GM12878 (cell line): Measurements from ENCODE around the gene SPTY2D1. TPM values are rescaled to one million over a fixed set of nuclear protein-coding genes. Genes with fewer than 3 reads are reported as not detected.

Source experiments
- ATAC-seq: fragments of 200-7000 bp; cut with Tn5 transposase; 3 replicates; pipeline ENCODE4 v1.9.1; 2020; ENCODE audit warnings: mild to moderate bottlenecking, moderate library complexity
- BruUV-seq: library from RNA; stranded (reverse); fragments of 400-500 nt; replicated peaks from 2 replicates; lab custom pipeline; 2021; lab: Mats Ljungman, UMichigan
- CTCF ChIA-PET: fragments of 300-600 bp; sonication (Branson Sonifier 250); formaldehyde crosslinking; extraction: SDS; loops from one replicate; lab custom pipeline; 2021; ENCODE audit warnings: inconsistent platforms; lab: Yijun Ruan, JAX
- POLR2A ChIA-PET: fragments of 350-600 bp; formaldehyde crosslinking; extraction: SDS; loops from one replicate; lab custom pipeline; 2021; ENCODE audit warnings: inconsistent platforms; lab: Charles Lee
- RAD21 ChIA-PET: fragments of 300-600 bp; sonication (Branson Sonifier 250); formaldehyde crosslinking; loops from one replicate; lab custom pipeline; 2023; ENCODE audit warnings: antibody characterized with exemption; ENCODE audit not compliant: unreplicated experiment; lab: Charles Lee
- SMC1A ChIA-PET: fragments of 300-600 bp; sonication (Branson Sonifier 250); formaldehyde crosslinking; loops from one replicate; lab custom pipeline; 2023; ENCODE audit not compliant: unreplicated experiment, uncharacterized antibody; lab: Charles Lee
- DNase-seq: peaks from one replicate; pipeline ENCODE4 v3.0.0-alpha.2; 2011; ENCODE audit warnings: low read depth, low spot score
- FAIRE-seq: peaks from 3 replicates; lab custom pipeline; 2011; peaks lifted over from hg19 to GRCh38; lab: Jason Lieb, UNC
- H2AFZ ChIP-seq: 2 replicates; pipeline ENCODE4 v1.6.0; 2011; ENCODE audit warnings: low read depth, low read length, control low read depth; ENCODE audit not compliant: control insufficient read depth
- H3K27ac ChIP-seq: 2 replicates; pipeline ENCODE4 v1.5.1; 2011; ENCODE audit warnings: control low read depth; ENCODE audit not compliant: control insufficient read depth, insufficient read depth
- H3K27me3 ChIP-seq, 2 experiments: replicated peaks in 1 of 2; 2 replicates each; pipeline versions ENCODE4 v1.6.0 to v1.6.1; 2011; ENCODE audit warnings: low read length in 1 of 2; ENCODE audit not compliant: control insufficient read depth in 2 of 2, insufficient read depth in 2 of 2
- H3K36me3 ChIP-seq, 2 experiments: 2 replicates each; pipeline ENCODE4 v1.5.1; 2011; ENCODE audit warnings: low read length in 1 of 2; ENCODE audit not compliant: control insufficient read depth in 2 of 2, insufficient read depth in 2 of 2
- H3K4me1 ChIP-seq: 2 replicates; pipeline ENCODE4 v1.6.1; 2011; ENCODE audit warnings: mild to moderate bottlenecking, low read length, moderate library complexity, mixed read lengths; ENCODE audit not compliant: control insufficient read depth, insufficient read depth
- H3K4me2 ChIP-seq: 2 replicates; pipeline ENCODE4 v1.6.0; 2011; ENCODE audit warnings: control low read depth; ENCODE audit not compliant: control insufficient read depth, insufficient read depth
- H3K4me3 ChIP-seq: fragments of 200-600 bp; sonication (generic); 2 replicates; pipeline ENCODE4 v1.5.1; 2016
- H3K79me2 ChIP-seq: 2 replicates; pipeline ENCODE4 v1.6.0; 2011; ENCODE audit warnings: low read length; ENCODE audit not compliant: control insufficient read depth, insufficient read depth
- H3K9ac ChIP-seq: 2 replicates; pipeline ENCODE4 v1.8.0; 2011; ENCODE audit warnings: low read length, control low read depth, mixed read lengths; ENCODE audit not compliant: control insufficient read depth, insufficient read depth
- H3K9me3 ChIP-seq: replicated peaks from 3 replicates; pipeline ENCODE4 v1.5.1; 2011; ENCODE audit warnings: mild to moderate bottlenecking, low read length; ENCODE audit not compliant: control insufficient read depth, insufficient read depth
- H4K20me1 ChIP-seq: 2 replicates; pipeline ENCODE4 v1.6.0; 2011; ENCODE audit not compliant: control insufficient read depth, insufficient read depth
- MEF2B ChIP-seq: fragments of 450-650 bp; IDR thresholded peaks from 2 replicates; pipeline ENCODE4 v1.6.1; 2018; ENCODE audit warnings: mild to moderate bottlenecking, moderate library complexity; ENCODE audit not compliant: partially characterized antibody, poor library complexity, severe bottlenecking
- MXI1 ChIP-seq: fragments of 150-350 bp; IDR thresholded peaks from 2 replicates; pipeline ENCODE4 v1.6.1; 2011; ENCODE audit warnings: low read depth, mild to moderate bottlenecking, inconsistent platforms, low read length, improper control_type of control experiment
- NR2C2 ChIP-seq: IDR thresholded peaks from 2 replicates; pipeline ENCODE4 v1.6.1; 2011; ENCODE audit warnings: borderline replicate concordance, low read depth; ENCODE audit not compliant: control insufficient read depth, insufficient read length
- PBX3 ChIP-seq: IDR thresholded peaks from 2 replicates; pipeline ENCODE4 v1.6.1; 2011; ENCODE audit warnings: mild to moderate bottlenecking, low read depth, low read length, moderate library complexity; ENCODE audit not compliant: insufficient replicate concordance
- POU2F2 ChIP-seq: IDR thresholded peaks from 3 replicates; pipeline ENCODE4 v1.6.1; 2011; ENCODE audit warnings: low read depth, mild to moderate bottlenecking, low read length, borderline replicate concordance
- SIN3A ChIP-seq: IDR thresholded peaks from 2 replicates; pipeline ENCODE4 v1.6.1; 2012; ENCODE audit warnings: low read depth, low read length, improper control_type of control experiment
- TCF7 ChIP-seq: IDR thresholded peaks from 2 replicates; pipeline ENCODE4 v1.6.1; 2014; ENCODE audit warnings: antibody characterized with exemption, borderline replicate concordance
- ZNF217 ChIP-seq: fragments of 450-650 bp; IDR thresholded peaks from 2 replicates; pipeline ENCODE4 v1.6.1; 2017; ENCODE audit warnings: antibody characterized with exemption, mild to moderate bottlenecking
- ZNF274 ChIP-seq: IDR thresholded peaks from one replicate; pipeline ENCODE4 v1.8.0; 2011; ENCODE audit not compliant: insufficient read length, insufficient read depth
- ZNF384 ChIP-seq: IDR thresholded peaks from 2 replicates; pipeline ENCODE4 v1.6.1; 2012; ENCODE audit warnings: low read depth, mild to moderate bottlenecking, low read length, improper control_type of control experiment, borderline replicate concordance
- WGBS: methylation state at CpG from one replicate; pipeline ENCODE4 v1.1.6; 2016; ENCODE audit warnings: low lambda C conversion rate; ENCODE audit not compliant: insufficient replicate concordance, insufficient coverage; ENCODE audit errors: missing lambda C conversion rate; 5-methylcytosine and 5-hydroxymethylcytosine counted together
- in situ Hi-C: fragments of 300-500 bp; cut with MboI; formaldehyde crosslinking; loops from 9 replicates; pipeline ENCODE4 v1.14.3; 2018; ENCODE audit warnings: mixed read lengths
- intact Hi-C: fragments of 100-400 bp; cut with micrococcal nuclease; formaldehyde crosslinking; loops from one replicate; pipeline ENCODE4 v1.14.2; 2022; ENCODE audit not compliant: unreplicated experiment
- polyA plus RNA-seq, 11 experiments: library from polyadenylated mRNA; depleted of rRNA in 4 of 11; unstranded in 6 of 11; stranded (reverse) in 5 of 11; fragments of >200 nt; fragmentation: Nextera tagmentation in 4 of 11; fragmentation: Illumina TruSeq in 1 of 11; extraction: Ambion mirVana in 4 of 11; extraction: Trizol in 1 of 11; gene quantifications; 1 replicate in 1 of 11; 2 replicates in 10 of 11; pipeline versions ENCODE4 v1.2.1 to v1.2.3, GENCODE V29; 2011 to 2016; ENCODE audit warnings: inconsistent platforms in 2 of 11, missing spikeins in 2 of 11, low read depth in 1 of 11
- total RNA-seq, 4 experiments: library from RNA; depleted of rRNA in 3 of 4; stranded (reverse); fragments of >200 nt in 3 of 4; fragmentation: Illumina TruSeq in 1 of 4; extraction: Trizol in 1 of 4; gene quantifications; 2 replicates each; pipeline versions ENCODE4 v1.2.1 to v1.2.3, GENCODE V29; 2013 to 2021
- TF ChIP-seq, protein P1 (sequence below): fragments of 450-650 bp; IDR thresholded peaks from 2 replicates; pipeline ENCODE4 v1.6.1; 2017; ENCODE audit warnings: borderline replicate concordance
- TF ChIP-seq, protein P2 (sequence below): fragments of 450-650 bp; IDR thresholded peaks from 2 replicates; pipeline ENCODE4 v1.6.1; 2017; ENCODE audit warnings: mild to moderate bottlenecking, low read depth, inconsistent platforms; ENCODE audit not compliant: poor library complexity, severe bottlenecking

SPTY2D1 gene
- total and polyA plus RNA-seq, 10 of the 15 experiments (the other 5 are each of a cell fraction or from before 2014, with no cell fraction given) = 4.6 to 31.1 (median 15.5) TPM

GRCh38 chr11:18575361-18575760 is 58.8 kb downstream of the SPTY2D1 start:
- SMC1A ChIA-PET = interaction anchor here (1.0 to 2.3 kb wide), 3 partner anchors 13 to 156 kb away, joined by 3 to 5 read pairs (median 4); no protein-coding TSS in a partner anchor

More at GRCh38 chr11:18575361-18575760, 58.8 kb downstream of the SPTY2D1 start:
- H4K20me1 ChIP-seq = no peaks in the 10 kb centered on the region
- no peak for DNase-seq
- no peak for ATAC-seq
- no peak overlapping the region for H3K4me3 ChIP-seq
- no peak overlapping the region for H3K4me2 ChIP-seq
- H3K27ac ChIP-seq = no peak overlapping the region
- ChIA-PET RAD21 (no interaction called here), POLR2A (no interaction called here), CTCF (interaction anchor here (1.0 to 1.7 kb wide), 3 partner anchors 11 to 331 kb away, joined by 3 to 6 read pairs (median 4); no protein-coding TSS in a partner anchor)
- H3K36me3 ChIP-seq = no peaks in the 10 kb centered on the region; a peak in 1 of 4 replicates
- peaks cover 5% of the 10 kb centered on the region; the same call in 1 of the 2 replicates for H3K4me1 ChIP-seq
- no peaks in the 10 kb centered on the region for H3K9me3 ChIP-seq
- in situ Hi-C loops (no loop called here), intact Hi-C loops (no loop called here)
- no peak for FAIRE-seq
- BruUV-seq = no TSS peak
- no peaks in the 10 kb centered on the region for H3K27me3 ChIP-seq
- H3K9ac ChIP-seq = no peak overlapping the region
- TF ChIP-seq MXI1 (no peak), SIN3A (no peak), ZNF384 (no peak), POU2F2 (no peak), TCF7 (no peak), NR2C2 (no peak), PBX3 (no peak), ZNF217 (no peak), ZNF274 (no peak), MEF2B (no peak)
- TF ChIP-seq, protein P1, sequence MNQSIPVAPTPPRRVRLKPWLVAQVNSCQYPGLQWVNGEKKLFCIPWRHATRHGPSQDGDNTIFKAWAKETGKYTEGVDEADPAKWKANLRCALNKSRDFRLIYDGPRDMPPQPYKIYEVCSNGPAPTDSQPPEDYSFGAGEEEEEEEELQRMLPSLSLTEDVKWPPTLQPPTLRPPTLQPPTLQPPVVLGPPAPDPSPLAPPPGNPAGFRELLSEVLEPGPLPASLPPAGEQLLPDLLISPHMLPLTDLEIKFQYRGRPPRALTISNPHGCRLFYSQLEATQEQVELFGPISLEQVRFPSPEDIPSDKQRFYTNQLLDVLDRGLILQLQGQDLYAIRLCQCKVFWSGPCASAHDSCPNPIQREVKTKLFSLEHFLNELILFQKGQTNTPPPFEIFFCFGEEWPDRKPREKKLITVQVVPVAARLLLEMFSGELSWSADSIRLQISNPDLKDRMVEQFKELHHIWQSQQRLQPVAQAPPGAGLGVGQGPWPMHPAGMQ = no peak
- TF ChIP-seq, protein P2, sequence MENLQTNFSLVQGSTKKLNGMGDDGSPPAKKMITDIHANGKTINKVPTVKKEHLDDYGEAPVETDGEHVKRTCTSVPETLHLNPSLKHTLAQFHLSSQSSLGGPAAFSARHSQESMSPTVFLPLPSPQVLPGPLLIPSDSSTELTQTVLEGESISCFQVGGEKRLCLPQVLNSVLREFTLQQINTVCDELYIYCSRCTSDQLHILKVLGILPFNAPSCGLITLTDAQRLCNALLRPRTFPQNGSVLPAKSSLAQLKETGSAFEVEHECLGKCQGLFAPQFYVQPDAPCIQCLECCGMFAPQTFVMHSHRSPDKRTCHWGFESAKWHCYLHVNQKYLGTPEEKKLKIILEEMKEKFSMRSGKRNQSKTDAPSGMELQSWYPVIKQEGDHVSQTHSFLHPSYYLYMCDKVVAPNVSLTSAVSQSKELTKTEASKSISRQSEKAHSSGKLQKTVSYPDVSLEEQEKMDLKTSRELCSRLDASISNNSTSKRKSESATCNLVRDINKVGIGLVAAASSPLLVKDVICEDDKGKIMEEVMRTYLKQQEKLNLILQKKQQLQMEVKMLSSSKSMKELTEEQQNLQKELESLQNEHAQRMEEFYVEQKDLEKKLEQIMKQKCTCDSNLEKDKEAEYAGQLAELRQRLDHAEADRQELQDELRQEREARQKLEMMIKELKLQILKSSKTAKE = no peak
- no peak overlapping the region for H2AFZ ChIP-seq
- 0% methylated on average over 1 of the region's 1 CpG for WGBS
- no peaks in the 10 kb centered on the region for H3K79me2 ChIP-seq
